ENCODE results near the gene MRPL39. TPM values are rescaled to one million over a fixed set of nuclear protein-coding genes. Genes with fewer than 3 reads are reported as not detected.

Gene MRPL39
- total and polyA plus RNA-seq, 2 donors from 2014 or later, result 24.1 to 52.7 TPM

DNA sequence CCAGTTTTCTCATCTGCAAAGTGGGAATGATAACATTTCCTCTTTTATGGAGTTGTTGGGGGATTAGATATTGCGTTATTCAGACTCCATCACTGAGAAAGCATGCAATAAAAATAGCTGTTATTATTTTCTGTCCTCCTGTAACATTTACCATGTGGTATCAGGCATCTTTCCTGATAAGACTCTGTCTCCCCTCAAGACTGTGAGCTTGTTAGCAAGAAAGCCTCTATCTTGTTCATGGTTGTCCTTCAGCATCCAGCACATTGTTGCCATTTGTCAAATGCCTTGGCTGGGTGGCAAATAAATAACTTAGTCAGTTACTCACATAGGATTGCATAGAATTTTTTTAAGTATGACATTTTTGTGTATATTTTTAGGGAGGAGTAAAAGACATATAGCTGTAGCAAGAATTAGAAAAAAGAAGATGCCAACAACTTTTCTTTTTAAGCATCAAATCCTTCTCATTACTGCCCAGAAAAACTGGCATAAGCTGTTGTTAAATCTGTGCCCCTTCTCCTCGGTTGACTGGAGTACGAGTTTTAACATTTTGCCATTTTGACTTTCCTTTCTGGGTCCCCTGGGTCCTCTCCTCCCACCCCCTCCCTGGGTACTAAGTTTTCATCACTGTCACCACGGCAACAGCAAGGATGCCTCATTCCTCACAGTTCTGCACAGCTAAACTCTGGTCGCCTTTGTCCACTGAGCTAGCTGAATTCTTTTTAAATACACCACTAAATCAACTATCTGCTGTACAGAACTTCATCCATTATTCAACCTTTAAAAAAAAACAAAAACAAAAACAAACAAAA is 30.8 kb upstream of the MRPL39 start:
- Histone ChIP-seq H3K9me3 (ENCODE audit: control insufficient read depth in 2 of 3, insufficient read depth in 1 of 3, low read length in 3 of 3) (no peaks in the 10 kb centered on the region), H3K36me3 (ENCODE audit: control insufficient read depth in 2 of 3, insufficient read depth in 3 of 3, low read length in 3 of 3) (no peaks in the 10 kb centered on the region), H3K27me3 (ENCODE audit: control insufficient read depth, insufficient read depth, low read length) (no peaks in the 10 kb centered on the region), H3K4me3 (ENCODE audit: low read length in 3 of 3) (peak overlapping the region in 1 of 3 donors; percentile 52), H3K4me1 (ENCODE audit: control insufficient read depth in 2 of 3, insufficient read depth in 2 of 3, low read depth in 1 of 3, low read length in 3 of 3) (peaks cover 0 to 6% (median 0%) of the 10 kb centered on the region in 3 donors), H3K9ac (ENCODE audit: low read length in 3 of 3) (no peak overlapping the region), H3K27ac (ENCODE audit: low read depth in 2 of 2, low read length in 2 of 2) (no peak overlapping the region)
- FAIRE-seq (no peak), DNase-seq (peak in 2 of 5 donors; percentile 12 to 50)
- TF ChIP-seq, protein P1, sequence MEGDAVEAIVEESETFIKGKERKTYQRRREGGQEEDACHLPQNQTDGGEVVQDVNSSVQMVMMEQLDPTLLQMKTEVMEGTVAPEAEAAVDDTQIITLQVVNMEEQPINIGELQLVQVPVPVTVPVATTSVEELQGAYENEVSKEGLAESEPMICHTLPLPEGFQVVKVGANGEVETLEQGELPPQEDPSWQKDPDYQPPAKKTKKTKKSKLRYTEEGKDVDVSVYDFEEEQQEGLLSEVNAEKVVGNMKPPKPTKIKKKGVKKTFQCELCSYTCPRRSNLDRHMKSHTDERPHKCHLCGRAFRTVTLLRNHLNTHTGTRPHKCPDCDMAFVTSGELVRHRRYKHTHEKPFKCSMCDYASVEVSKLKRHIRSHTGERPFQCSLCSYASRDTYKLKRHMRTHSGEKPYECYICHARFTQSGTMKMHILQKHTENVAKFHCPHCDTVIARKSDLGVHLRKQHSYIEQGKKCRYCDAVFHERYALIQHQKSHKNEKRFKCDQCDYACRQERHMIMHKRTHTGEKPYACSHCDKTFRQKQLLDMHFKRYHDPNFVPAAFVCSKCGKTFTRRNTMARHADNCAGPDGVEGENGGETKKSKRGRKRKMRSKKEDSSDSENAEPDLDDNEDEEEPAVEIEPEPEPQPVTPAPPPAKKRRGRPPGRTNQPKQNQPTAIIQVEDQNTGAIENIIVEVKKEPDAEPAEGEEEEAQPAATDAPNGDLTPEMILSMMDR (IDR thresholded peaks at IDR 0.05; ENCODE audit: borderline replicate concordance, extremely low read depth, insufficient read depth), result no peak
- intact Hi-C loops (cut with DNase I), result no loop called here

DNA sequence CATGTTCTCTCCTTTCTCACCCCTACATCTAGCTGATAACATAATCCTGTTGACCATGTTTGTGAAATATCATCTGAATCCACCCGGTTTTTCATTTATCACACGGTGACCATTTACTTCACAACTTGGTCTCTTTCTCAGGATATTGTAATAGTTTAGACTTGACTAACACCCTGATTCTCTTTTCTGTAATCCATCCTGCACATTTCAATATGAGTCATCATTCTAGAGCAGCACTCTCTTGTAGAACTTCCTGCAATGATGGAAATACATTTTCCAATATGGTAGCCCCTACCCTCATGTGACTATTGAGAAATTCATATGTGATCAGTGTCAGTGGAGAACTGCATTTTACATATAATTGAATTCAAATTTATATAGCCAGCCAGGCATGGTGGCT is 29.4 kb upstream of the MRPL39 start:
- H3K9ac ChIP-seq (ENCODE audit: low read length in 3 of 3), result no peak overlapping the region
- H3K36me3 ChIP-seq (ENCODE audit: control insufficient read depth in 2 of 3, insufficient read depth in 3 of 3, low read length in 3 of 3), result no peaks in the 10 kb centered on the region
- intact Hi-C loops (cut with DNase I), result no loop called here
- no peaks in the 10 kb centered on the region for H3K9me3 ChIP-seq (ENCODE audit: control insufficient read depth in 2 of 3, insufficient read depth in 1 of 3, low read length in 3 of 3)
- FAIRE-seq (no peak), DNase-seq (no peak)
- H3K27me3 ChIP-seq (ENCODE audit: control insufficient read depth, insufficient read depth, low read length), result no peaks in the 10 kb centered on the region
- no peak overlapping the region for H3K4me3 ChIP-seq (ENCODE audit: low read length in 3 of 3)
- H3K4me1 ChIP-seq (ENCODE audit: control insufficient read depth in 2 of 3, insufficient read depth in 2 of 3, low read depth in 1 of 3, low read length in 3 of 3), result peaks cover 0 to 6% (median 0%) of the 10 kb centered on the region in 3 donors
- H3K27ac ChIP-seq (ENCODE audit: low read depth in 2 of 2, low read length in 2 of 2), result no peak overlapping the region
- TF ChIP-seq, protein P1 (IDR thresholded peaks at IDR 0.05; ENCODE audit: borderline replicate concordance, extremely low read depth, insufficient read depth), result no peak

DNA sequence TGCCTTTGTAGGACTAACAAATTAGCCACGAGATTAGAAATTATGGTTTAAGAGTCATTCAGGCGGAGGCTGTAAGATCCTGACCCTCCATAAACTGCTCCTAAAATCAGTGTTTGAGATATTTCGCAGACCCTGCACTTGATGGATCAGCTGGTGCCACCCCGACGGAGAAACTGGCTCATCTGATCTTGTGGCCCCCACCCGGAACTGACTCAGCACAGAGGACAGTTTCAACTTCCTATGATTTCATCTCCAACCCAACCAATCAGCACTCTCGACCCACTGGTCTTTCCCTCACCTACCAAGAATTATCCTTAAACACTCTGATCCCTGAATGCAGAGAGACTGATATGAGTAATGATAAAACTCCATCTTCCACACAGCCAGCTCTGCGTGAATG is 28.0 kb upstream of the MRPL39 start:
- DNase-seq (no peak), FAIRE-seq (no peak)
- TF ChIP-seq, protein P1 (IDR thresholded peaks at IDR 0.05; ENCODE audit: borderline replicate concordance, extremely low read depth, insufficient read depth), result no peak
- Histone ChIP-seq H3K4me1 (ENCODE audit: control insufficient read depth in 2 of 3, insufficient read depth in 2 of 3, low read depth in 1 of 3, low read length in 3 of 3) (peaks cover 0 to 5% (median 0%) of the 10 kb centered on the region in 3 donors), H3K4me3 (ENCODE audit: low read length in 3 of 3) (no peak overlapping the region), H3K27me3 (ENCODE audit: control insufficient read depth, insufficient read depth, low read length) (no peaks in the 10 kb centered on the region), H3K9me3 (ENCODE audit: control insufficient read depth in 2 of 3, insufficient read depth in 1 of 3, low read length in 3 of 3) (no peaks in the 10 kb centered on the region), H3K9ac (ENCODE audit: low read length in 3 of 3) (no peak overlapping the region), H3K36me3 (ENCODE audit: control insufficient read depth in 2 of 3, insufficient read depth in 3 of 3, low read length in 3 of 3) (no peaks in the 10 kb centered on the region), H3K27ac (ENCODE audit: low read depth in 2 of 2, low read length in 2 of 2) (no peak overlapping the region)
- intact Hi-C loops (cut with DNase I), result no loop called here
